Stimulated activated CD8-positive, alpha-beta memory T cell treated with anti-CD3 and anti-CD28 coated beads, Interleukin-15, amount 100 ng/mL, for 4 hours (primary cell): ENCODE results near the gene PRSS57.
"Not testable (repeated sequence)": the region's sequence is repeated elsewhere in the genome, so short reads cannot be mapped to it uniquely, and the experiment has no call there.

Source experiments
- DNase-seq, 2 donors: peaks; one replicate each; pipeline ENCODE4 v3.0.0-alpha.2; 2020; ENCODE audit warnings: low read depth in 2 of 2

The PRSS57 gene

GRCh38 chr19:674282-675151 is 20.7 kb downstream of the PRSS57 start:
- DNase-seq: no peak

- no peak for DNase-seq
These were observed 24.6 kb downstream of the PRSS57 start for GRCh38 chr19:670609-671075.

GRCh38 chr19:668675-669434 is 26.4 kb downstream of the PRSS57 start:
- DNase-seq: not testable (repeated sequence)

GRCh38 chr19:666985-667573 is 28.2 kb downstream of the PRSS57 start:
- DNase-seq: not testable (repeated sequence)

- peak; percentile 45 to 57 for DNase-seq
These were observed 30.3 kb downstream of the PRSS57 start for GRCh38 chr19:664913-665443.

- no peak for DNase-seq
These were observed 31.6 kb downstream of the PRSS57 start for GRCh38 chr19:663682-664117.

- DNase-seq: peak; percentile 85 to 93
These were observed 32.1 kb downstream of the PRSS57 start, which contains the start of gene RNF126 for GRCh38 chr19:662962-663681. Gene RNF126 (minus strand): TSS chr19:663214. CDS start chr19:663121, 93 bp downstream.

- peak; percentile 58 to 69 for DNase-seq
These were observed 32.9 kb downstream of the PRSS57 start for GRCh38 chr19:662207-662961.

- DNase-seq: peak; percentile 36 to 49
These were observed 33.6 kb downstream of the PRSS57 start for GRCh38 chr19:661427-662196.

- DNase-seq: no peak
These were observed 34.3 kb downstream of the PRSS57 start for GRCh38 chr19:660793-661426.

- peak in 1 of 2 donors; percentile 42 for DNase-seq
These were observed 36.1 kb downstream of the PRSS57 start for GRCh38 chr19:658916-659839.

GRCh38 chr19:658059-658839 is 37.0 kb downstream of the PRSS57 start:
- DNase-seq: no peak

- no peak for DNase-seq
These were observed 37.6 kb downstream of the PRSS57 start for GRCh38 chr19:657611-658010.

- DNase-seq: no peak
These were observed 38.3 kb downstream of the PRSS57 start for GRCh38 chr19:656751-657559.

- DNase-seq: no peak
These were observed 39.6 kb downstream of the PRSS57 start for GRCh38 chr19:655691-656090.

- no peak for DNase-seq
These were observed 41.8 kb downstream of the PRSS57 start for GRCh38 chr19:653425-653824.
